PFSK-1 (cell line): ENCODE results near the gene MYO5B.

ENCODE experiments used
- FOXP2 ChIP-seq: optimal IDR thresholded peaks from 2 replicates; pipeline ENCODE3; 2011; ENCODE audit warnings: borderline replicate concordance, control low read depth, inconsistent platforms; ENCODE audit not compliant: insufficient read depth; ENCODE audit errors: extremely low read length, extremely low read depth
- POLR2AphosphoS5 ChIP-seq: IDR thresholded peaks from 2 replicates; pipeline ENCODE4 v1.6.1; 2012; ENCODE audit warnings: low read depth, mild to moderate bottlenecking, control low read depth, low read length, moderate library complexity
- REST ChIP-seq, 2 experiments: IDR thresholded peaks; 2 replicates each; pipeline versions ENCODE4 v1.6.1 to v1.8.0; 2011 to 2012; ENCODE audit warnings: low read depth in 2 of 2, low read length in 2 of 2, control low read depth in 1 of 2, inconsistent platforms in 1 of 2, mild to moderate bottlenecking in 1 of 2, moderate library complexity in 1 of 2; ENCODE audit not compliant: insufficient read depth in 1 of 2
- SIN3A ChIP-seq: IDR thresholded peaks from 2 replicates; pipeline ENCODE4 v1.6.1; 2012; ENCODE audit warnings: mild to moderate bottlenecking, low read length, moderate library complexity, borderline replicate concordance; ENCODE audit not compliant: insufficient read depth
- TAF1 ChIP-seq: IDR thresholded peaks from 2 replicates; pipeline ENCODE4 v1.6.1; 2012; ENCODE audit warnings: low read length, control low read depth, borderline replicate concordance; ENCODE audit not compliant: insufficient read depth

The MYO5B gene

GRCh38 chr18:50111398-50111797 lies 83.5 kb downstream of the MYO5B start:
- no peak for TF ChIP-seq POLR2AphosphoS5

GRCh38 chr18:50107468-50107977 lies 87.4 kb downstream of the MYO5B start:
- no peak for TF ChIP-seq FOXP2
- TF ChIP-seq POLR2AphosphoS5, result no peak
- TF ChIP-seq TAF1, result no peak

- no peak for TF ChIP-seq SIN3A
- no peak for TF ChIP-seq POLR2AphosphoS5
- no peak for TF ChIP-seq FOXP2
- no peak for TF ChIP-seq REST (IDR thresholded peaks at IDR 0.05; ENCODE audit: insufficient read depth in 1 of 2, low read depth in 2 of 2, low read length in 2 of 2)
- TF ChIP-seq TAF1, result no peak
These were observed 89.9 kb downstream of the MYO5B start for GRCh38 chr18:50105027-50105426.

- TF ChIP-seq SIN3A (no peak), TAF1 (no peak), POLR2AphosphoS5 (no peak), REST (IDR thresholded peaks at IDR 0.05; ENCODE audit: insufficient read depth in 1 of 2, low read depth in 2 of 2, low read length in 2 of 2) (no peak), FOXP2 (no peak)
These were observed 90.5 kb downstream of the MYO5B start for GRCh38 chr18:50104421-50104820.

- TF ChIP-seq FOXP2 (no peak), POLR2AphosphoS5 (no peak)
These were observed 95.1 kb downstream of the MYO5B start for GRCh38 chr18:50099725-50100407.

- TF ChIP-seq TAF1, result no peak
- TF ChIP-seq SIN3A, result no peak
- no peak for TF ChIP-seq POLR2AphosphoS5
- TF ChIP-seq FOXP2, result no peak
- no peak for TF ChIP-seq REST (IDR thresholded peaks at IDR 0.05; ENCODE audit: insufficient read depth in 1 of 2, low read depth in 2 of 2, low read length in 2 of 2)
These were observed 97.2 kb downstream of the MYO5B start for GRCh38 chr18:50097702-50098101.
